GM12864 (cell line): ENCODE data around the gene ACSL6.

Experiments
- DNase-seq: peaks from one replicate; pipeline ENCODE4 v3.0.0-alpha.2; 2011; ENCODE audit warnings: low read depth
- H3K4me3 ChIP-seq: 2 replicates; pipeline ENCODE4 v1.5.1; 2011; ENCODE audit warnings: mild to moderate bottlenecking, low read depth, low read length, control low read depth
- TF ChIP-seq, protein P1 (sequence below): IDR thresholded peaks from 2 replicates; pipeline ENCODE4 v1.5.1; 2011; ENCODE audit warnings: low read depth, mild to moderate bottlenecking, moderate library complexity, low read length, control low read depth, inconsistent platforms; ENCODE audit errors: missing control alignments

The ACSL6 gene

DNA sequence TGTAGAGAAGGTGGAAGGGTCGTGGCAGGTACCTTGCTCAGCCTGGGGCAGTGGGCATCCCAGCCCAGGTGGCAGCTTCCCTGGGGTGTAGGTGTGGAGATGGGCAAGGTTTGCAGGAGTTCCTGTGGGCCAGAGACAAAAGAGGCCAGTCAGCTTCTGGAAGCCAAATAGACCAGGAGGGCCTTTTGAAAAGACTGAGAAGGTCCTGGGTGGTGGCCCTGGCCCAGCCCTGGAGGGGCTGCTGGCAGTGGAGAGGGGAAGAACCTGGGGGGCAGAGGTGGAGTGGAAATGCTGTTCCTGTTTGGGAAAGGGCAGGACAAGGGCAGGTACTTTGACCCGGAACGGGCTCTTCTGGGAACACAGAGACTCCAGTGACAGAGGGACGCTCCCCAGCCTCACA, 42.0 kb upstream of the ACSL6 start:
- H3K4me3 ChIP-seq, result no peak overlapping the region
- TF ChIP-seq, protein P1, sequence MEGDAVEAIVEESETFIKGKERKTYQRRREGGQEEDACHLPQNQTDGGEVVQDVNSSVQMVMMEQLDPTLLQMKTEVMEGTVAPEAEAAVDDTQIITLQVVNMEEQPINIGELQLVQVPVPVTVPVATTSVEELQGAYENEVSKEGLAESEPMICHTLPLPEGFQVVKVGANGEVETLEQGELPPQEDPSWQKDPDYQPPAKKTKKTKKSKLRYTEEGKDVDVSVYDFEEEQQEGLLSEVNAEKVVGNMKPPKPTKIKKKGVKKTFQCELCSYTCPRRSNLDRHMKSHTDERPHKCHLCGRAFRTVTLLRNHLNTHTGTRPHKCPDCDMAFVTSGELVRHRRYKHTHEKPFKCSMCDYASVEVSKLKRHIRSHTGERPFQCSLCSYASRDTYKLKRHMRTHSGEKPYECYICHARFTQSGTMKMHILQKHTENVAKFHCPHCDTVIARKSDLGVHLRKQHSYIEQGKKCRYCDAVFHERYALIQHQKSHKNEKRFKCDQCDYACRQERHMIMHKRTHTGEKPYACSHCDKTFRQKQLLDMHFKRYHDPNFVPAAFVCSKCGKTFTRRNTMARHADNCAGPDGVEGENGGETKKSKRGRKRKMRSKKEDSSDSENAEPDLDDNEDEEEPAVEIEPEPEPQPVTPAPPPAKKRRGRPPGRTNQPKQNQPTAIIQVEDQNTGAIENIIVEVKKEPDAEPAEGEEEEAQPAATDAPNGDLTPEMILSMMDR, result no peak
- no peak for DNase-seq

DNA sequence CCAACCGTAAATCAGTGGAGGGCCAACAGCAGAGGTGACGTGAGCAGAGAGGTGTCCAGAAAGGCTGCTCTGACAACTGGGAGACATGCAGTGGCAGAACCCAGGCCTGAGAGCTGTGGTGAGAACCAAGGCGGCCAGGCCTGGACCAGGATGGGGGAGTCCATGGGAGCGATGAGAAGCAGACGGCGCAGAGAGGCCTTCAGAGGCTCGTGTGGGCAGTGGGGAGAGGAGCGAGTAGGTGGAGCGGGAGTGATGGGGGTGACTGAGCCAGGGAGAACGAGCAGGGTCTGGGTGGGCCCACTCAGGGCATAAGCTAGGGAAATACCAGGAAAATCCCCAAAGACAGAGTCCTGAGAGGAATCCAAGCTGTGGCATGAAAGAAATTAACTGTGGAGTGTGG, 41.1 kb upstream of the ACSL6 start:
- DNase-seq, result no peak
- H3K4me3 ChIP-seq, result no peak overlapping the region

DNA sequence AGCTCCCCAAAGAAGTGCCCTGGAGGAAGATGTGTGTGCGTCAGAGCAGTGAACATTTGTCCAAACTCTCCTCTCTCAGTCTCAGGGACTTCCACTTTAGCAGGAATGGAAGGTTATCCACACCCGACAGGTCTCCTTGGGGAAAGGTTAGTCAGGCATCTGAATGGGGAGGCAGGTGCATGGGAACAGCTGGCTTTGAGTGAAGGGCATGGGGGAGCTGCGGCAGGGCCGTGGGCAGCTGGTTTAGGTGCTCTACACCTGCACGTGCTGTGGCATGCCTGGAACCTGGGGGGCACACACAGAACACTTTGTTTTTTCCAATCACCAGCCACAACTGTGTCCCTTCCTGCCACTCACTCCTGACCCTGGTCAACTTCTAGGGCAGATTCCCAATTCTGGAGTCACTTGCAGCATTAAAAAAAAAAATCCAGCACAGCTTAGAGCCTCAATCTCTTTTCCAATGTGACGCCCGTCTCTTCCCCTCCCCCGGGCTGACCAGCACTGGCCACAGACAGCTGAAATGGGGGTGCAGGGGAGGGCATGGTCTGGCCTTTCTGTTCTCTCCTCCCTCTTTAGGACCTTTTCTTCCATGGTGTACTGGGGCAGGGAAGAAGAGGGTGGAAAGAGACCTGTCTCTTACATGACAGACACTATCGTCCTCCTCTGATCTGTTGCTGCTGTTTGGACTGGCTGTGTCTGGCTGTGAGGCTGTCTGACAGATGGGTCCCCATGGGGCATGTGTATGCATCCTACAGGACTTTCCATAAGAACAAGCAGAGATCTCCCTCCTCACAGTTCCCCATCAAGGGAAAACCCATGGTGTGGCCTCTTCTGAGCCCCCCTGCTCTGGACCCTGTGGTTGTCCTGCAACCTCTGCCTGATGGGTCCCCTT, 39.4 kb upstream of the ACSL6 start:
- TF ChIP-seq, protein P1, result no peak

More for the DNA sequence above, 41.1 kb upstream of the ACSL6 start:
- TF ChIP-seq, protein P1, result no peak

DNA sequence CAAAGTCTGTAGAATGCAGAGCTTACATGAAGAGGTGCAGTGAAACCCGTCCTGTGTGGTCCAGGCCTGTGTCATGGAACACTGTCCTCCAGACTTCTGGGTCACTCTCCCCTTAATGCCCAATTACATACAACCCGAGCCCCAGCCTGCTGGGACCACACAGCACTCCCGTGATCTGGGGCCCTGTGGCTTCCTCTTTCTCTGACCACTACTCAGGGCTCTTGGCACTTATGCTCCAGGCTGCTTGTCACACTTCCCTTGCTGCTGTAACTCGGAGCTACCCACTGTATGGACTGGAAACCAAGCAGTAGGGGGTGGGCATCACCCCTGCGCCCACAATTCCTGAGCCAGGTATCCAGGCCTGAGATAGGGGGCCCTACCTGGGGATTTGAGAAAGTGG, 38.7 kb upstream of the ACSL6 start:
- DNase-seq, result no peak
- H3K4me3 ChIP-seq, result no peak overlapping the region

More for the DNA sequence above, 39.4 kb upstream of the ACSL6 start:
- no peak for DNase-seq
- no peak overlapping the region for H3K4me3 ChIP-seq

DNA sequence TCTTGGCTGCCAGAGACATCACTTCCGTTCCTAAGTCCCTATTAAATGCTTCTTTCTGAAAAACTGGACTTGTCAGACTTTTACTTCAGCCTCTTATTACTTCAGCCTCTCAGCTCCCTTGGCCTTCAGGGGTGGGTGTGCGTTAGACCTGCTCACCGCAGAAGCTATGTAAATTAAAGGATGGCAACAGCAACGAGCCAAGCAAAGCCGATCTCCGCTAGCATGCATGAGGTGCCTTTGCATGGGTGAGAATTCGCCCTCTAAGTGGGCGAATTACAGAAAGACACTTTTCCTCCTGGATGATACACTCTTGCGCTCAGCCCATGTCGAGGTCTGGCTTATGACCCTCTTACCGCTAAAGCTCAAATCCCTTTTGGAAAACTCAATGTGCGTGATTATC, 38.1 kb upstream of the ACSL6 start:
- TF ChIP-seq, protein P1, result no peak
- no peak for DNase-seq
- H3K4me3 ChIP-seq, result no peak overlapping the region

More for the DNA sequence above, 38.7 kb upstream of the ACSL6 start:
- TF ChIP-seq, protein P1, result no peak

DNA sequence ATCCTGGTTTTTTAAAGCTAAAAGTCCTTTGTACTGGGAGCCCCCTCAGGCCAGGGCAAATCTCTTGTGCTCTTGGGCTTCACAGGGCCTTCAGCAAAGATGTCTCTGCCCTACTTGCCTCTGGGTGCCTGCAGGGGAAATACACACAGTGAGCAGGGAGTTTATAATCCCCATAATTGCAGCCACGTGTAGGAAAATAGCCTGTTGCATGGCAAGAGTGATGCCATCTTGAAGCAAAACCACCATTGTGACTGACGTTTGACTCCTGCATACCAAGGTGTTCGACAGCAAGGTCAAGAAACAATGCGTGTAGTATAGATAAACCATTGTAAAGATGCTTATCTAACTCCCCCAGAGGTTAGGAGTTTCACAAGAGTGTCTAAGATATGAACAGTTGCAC, 37.6 kb upstream of the ACSL6 start:
- H3K4me3 ChIP-seq, result no peak overlapping the region
- no peak for DNase-seq
- TF ChIP-seq, protein P1, result no peak

DNA sequence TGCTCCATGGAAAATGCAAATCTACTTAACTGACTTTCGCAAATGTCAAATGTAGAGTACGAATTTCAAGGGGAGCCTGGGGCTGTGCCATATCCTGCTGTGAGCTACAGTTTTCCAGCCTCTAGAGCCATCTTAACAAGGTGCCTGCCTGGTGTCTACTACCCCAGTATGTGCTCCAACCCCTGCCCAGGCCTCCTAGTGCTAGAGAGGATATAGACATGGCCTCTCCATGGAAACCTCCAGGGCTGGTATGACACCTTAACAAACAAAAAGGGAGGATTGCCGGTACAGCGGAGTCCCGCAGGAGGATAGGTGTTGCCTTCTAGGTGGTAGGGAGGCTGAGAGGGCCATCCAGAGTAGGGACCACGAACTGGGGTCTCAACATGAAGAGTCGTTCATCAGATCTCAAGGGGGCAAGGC, 35.4 kb upstream of the ACSL6 start:
- TF ChIP-seq, protein P1, result no peak
- DNase-seq, result no peak

More for the DNA sequence above, 35.4 kb upstream of the ACSL6 start:
- H3K4me3 ChIP-seq, result no peak overlapping the region
